ENCODE results near the gene MCC.

GRCh38 chr5:113181853-113182490, 306.3 kb downstream of the MCC start:
- TF ChIP-seq POLR2A (IDR thresholded peaks at IDR 0.05; ENCODE audit: low read length) (no peak), GATA1 (IDR thresholded peaks at IDR 0.05; ENCODE audit: low read depth, low read length) (no peak)

Measured in erythroblast (primary cell).